Hypothalamus (tissue), 51 donors: ENCODE measurements around the gene PCNX3.

Experiments used
- DNase-seq, 51 donors: peaks; one replicate each; lab custom pipeline; 2025; lab: John Stamatoyannopoulos, UW

PCNX3 gene

DNA sequence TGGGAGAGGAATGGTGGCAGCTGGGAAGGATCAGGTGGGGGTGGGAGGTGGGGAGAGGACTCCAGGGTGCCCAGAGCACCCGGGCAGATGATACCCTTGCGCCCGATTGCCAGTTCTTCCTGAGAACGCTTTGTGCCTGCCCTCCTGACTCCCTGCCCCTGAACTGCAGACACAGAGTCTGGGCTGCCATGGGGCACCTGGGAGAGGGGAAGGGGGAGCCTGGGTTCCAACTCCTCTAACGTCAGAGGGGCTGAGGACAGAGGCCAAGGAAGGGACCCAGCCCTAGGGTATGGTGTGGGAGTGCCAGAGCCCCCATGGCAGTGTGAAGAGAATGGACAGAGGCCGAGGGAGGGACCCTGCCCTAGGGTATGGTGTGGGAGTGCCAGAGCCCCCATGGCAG lies 19.1 kb upstream of the PCNX3 start:
- no peak for DNase-seq

DNA sequence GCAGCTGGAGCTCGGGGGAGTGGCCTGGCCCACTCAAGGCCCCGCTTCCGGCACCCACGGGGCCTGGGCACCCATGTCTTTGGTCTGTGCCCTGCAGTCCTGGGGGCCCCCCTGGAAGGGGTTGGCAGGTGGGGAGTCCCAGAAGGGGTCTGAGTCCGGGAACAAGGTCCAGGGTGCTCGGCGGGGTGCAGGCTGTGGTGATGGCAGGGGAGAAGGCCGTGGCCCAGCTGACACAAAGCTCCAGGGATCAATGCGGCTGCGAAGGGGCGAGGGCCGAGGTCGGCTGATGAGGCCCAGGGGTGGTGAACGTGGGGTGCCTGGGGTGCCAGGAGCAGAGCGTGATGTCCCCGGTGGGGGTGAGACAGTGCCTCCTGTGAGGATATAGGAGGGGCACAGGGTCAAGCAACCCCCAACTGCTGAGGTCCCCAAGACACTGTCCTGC lies 17.3 kb upstream of the PCNX3 start:
- DNase-seq, result no peak

DNA sequence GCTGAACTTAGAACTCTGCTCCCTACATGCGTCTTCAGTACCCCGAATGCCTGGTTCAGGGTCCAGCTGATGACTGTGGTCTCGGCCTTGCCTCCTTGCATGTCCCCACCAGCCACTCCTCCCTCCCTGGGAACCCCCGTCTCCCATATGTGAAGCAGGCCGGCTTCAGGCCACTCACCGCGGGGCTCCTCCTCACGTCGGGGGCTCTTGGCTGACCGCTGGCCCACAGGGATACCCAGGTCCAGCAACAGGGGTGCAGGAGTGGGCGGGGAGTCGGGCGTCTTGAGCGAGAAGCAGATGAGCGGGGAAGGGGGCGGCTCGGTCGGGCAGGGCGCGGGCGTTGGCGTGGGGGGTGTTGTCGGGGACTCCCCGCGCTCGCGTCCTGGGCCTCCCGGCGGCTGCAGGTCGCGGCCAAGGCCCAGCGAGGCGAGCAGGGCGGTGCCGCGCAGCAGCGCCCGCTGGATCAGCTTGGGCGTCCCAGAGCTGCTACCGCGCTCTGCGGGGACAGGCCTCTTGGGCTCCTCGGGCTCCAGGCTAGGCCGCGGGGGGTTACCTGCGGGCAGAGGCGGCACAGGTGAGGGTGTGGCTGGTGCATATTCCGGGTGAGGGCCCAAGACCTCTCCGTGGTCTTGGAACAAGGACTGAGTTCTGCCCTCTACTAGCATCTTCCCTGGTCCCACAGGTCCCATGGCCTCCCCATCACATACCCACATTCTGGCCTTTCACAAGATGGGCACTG lies 16.2 kb upstream of the PCNX3 start:
- no peak for DNase-seq

DNA sequence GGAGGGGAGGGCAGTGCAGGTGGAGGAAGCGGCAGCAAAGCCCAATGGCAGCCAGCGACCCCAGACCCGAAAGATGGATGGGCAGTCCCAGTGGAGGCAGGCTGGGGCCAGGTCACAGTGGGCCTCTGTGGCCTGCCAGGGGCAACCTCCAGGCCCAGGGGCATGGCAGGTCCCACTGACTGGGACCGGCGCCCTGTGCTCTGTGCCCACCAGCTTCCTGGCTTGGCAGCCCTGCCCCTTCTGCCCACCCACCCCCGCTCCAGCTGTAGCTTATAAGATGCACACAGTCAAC lies 15.7 kb upstream of the PCNX3 start:
- no peak for DNase-seq

DNA sequence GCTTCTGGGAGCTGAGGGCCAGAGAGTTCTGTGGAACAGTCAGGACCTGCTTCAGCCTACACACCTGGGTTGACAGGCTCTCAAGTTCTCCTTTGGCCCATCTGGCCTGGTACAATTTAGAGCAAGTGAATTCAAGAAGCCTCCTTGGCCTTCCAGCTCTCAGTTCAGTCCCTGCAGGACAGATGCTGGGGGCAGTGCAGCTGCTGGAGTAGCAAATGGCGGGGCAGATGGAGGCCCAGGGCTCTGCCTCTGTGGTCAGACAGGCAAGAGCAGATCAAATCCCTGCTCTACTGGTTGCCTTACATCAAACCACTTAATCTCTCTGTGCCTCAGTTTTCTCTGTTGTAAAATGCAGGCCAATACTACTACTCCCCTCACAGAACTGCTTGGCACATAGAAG lies 11.3 kb upstream of the PCNX3 start:
- DNase-seq, result no peak

DNA sequence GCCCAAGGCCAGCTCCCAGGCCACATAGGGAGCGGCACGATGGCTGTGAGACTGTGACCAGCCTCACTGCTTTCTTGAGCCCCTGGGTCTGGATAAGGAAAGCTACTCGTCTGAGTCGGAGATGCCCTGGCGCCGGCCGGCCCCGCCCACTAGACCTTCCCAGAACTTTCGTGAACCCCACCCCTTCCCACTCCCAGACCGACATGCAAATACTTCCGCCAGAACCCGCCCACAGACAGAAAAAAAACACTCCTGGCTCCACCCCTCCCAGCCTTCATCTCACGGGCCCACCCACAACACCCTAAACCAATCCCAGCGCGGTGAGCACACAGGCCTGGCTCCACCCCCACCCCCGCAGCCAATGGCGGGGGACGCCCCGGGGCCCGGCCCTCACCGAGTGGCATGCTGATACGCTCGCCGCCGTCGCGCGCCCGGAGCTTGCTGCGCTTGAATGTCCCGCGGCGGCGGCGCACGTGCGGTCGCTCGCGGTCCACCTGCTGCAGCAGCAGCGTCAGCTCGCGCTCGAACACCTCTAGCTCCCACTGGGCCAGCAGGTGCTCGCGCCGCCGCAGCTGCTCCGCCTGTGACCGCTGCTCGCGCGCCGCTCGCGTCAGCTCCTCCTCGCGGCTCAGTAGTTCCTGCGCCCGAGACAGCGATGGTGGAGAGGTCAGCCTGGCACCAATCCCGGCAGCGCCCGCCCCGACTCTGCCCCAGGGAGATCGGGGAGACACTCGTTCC lies 8.5 kb upstream of the PCNX3 start:
- DNase-seq, result peak; percentile 18 to 97 (median 90)

DNA sequence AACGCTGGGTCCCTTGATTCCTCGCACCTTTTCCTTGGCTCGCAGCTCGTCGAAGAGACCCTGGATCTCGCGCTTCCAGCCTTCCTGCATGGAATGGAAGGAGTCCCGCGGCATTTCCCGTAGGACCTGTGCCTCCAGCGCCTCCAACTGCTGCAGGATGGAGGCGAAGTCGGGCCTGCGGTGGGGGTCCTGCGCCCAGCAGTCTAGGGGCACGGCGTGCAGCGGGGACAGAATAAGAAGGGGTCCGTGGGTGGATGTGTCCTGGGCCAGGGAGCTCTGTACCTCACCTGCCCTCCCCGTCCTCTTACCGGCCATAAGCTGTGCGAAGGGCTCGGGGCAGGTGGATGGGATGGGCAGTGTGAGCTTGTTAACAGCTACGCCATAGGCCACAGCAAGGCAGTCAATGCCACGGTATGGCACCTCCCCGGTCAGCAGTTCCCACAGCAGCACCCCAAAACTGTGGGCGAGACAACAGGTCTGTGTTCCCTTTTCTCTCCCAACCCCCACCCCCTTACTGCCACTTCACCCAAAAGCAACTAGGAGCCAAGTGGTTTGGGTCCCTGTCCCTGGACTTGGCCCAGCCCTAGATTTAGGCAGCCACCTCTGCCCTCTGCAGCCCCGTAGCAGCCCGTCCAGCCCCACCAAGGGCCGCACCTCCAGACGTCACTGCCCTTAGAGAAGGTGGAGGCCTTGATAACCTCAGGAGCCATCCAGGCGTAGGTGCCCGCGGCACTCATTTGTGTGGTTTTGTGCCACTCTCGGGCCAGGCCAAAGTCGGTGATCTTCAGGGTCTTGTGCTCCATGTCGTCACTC lies 7.8 kb upstream of the PCNX3 start:
- DNase-seq, result no peak

DNA sequence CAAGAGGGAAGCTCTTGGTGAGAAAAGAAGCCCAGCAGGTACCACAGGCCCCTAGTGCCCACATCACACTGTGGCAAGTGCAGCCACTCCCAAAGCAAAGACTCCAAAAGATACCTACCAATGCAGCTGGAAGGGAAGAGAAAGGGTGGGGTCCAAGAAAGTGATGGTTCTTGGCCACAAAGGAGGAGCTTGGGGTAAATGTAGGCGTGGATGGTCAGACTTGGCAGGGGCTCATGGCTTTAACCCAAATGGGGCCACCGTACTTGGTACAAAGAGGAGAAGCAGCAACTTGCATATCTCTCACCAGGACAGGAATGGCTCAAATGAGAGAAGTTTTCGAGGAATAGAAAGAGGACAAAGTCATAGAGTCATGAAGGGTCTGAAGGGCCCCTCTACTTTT lies 6.3 kb upstream of the PCNX3 start:
- no peak for DNase-seq

DNA sequence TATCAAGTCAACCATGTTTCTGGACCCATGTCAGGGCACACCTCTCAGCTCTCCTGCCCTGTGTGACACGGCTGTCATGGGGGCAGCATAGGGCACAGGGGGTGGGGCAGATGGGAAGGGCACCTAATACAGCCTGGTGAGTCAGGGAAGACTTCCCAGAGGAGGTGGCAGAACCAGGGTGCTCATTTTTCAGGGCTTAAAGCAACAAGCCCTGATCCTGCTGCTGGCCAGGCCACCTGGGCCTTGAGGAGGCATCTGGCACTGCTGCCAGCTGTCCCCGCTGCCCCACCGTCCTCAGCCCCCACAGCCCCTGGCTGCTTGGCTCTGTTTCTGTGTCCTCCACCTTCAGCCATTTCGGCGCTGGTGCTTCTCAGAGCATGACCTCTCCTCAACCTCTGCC lies 5.9 kb upstream of the PCNX3 start:
- no peak for DNase-seq

DNA sequence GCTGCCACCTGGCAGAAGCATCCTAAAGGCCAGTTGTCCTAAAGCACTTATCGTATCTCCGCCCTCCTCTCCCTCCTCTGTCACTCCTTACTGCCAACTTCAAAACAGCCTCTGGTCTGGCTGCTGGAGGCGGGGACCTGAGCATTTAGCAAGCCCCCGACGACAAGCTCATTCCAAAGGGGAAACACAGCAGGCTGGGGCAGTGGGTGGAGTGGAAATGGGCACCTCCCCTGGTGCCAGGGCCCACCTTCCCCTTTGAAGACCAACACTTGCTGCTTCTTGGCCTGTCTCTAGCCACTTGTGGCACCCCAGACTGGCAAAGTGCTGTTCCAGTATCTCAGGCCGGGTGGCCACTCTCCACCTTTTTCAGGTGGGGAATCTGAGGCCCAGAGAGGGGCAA lies 5.2 kb upstream of the PCNX3 start:
- peak in 3 of 51 donors; percentile 32 to 52 (median 33) for DNase-seq

DNA sequence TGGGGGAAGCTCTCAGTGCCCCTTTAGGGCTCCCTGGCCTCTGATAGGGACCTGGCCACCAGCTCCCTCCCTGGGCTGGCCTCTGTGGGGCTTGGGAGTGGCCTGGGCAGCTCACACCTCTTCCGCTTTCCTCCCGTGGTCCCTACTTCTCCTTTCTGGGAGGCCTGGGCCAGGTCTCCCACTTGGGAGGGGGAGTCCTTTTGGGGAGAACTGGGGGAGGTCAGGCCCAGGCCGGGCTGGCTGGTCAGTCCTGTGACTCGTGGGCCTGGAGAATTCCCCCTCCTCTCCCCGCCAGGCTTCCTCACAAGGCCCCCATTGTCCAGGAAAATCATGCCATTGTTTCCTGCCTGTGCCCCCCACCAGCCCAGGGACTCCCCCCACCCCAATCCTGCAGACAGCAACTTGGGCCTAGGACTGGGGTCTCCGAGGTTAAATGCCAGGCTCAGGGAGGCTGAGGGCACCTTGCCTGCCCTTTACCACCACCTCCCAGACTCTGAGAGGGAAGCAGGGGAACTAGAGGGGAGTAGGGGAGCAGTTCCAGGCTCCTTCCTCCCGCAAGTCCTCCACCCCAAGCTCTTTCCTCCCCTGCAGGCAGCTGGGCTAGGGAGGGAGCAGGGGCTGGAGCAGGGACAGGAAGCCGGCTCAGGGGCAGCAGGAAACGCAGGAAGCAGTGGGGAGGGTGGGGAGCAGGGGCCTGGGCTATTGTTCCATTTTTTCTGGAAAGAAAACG lies 4.4 kb upstream of the PCNX3 start:
- DNase-seq, result peak in 48 of 51 donors; percentile 16 to 94 (median 71)

DNA sequence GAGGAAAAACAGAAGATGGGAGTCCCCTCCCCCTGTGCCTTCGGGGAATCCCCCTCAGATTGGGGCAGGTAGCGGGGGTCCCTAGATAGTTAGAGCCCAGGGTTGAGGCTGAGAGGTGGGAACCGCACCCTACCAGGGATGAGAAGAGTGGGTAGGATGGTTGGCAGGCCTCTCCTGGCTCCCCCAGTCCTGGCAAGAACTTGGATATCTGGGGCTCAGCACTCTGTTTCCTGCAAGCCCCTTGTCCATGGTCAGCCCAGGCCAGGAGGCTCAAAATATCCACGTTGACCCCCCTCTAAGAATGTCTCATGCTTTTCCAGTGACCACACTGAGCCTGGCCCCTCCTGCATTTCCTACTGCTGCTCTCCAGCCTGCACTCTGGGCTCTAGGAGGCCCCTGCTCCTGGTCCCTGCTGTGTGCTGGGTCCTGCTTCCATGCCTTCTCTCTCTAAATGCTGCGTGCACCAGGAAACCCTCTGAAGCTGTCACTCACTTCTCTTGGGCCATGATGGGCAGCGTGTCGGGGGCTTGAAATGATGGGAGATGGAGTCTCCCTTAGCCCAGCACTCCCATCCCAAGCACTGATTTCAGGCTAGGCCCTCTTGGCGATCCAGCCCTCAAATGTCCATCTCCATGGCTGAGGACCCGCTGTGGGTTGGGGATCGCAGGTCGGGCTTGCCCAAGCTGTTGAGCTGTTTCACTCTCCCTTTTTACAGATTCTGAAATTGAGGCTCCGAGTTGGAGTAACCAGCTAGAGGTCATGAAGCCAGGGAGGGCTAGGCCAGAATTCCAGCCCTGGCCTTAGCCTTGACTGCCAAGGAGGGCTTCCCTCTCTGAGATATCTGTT lies 3.6 kb upstream of the PCNX3 start:
- no peak for DNase-seq

DNA sequence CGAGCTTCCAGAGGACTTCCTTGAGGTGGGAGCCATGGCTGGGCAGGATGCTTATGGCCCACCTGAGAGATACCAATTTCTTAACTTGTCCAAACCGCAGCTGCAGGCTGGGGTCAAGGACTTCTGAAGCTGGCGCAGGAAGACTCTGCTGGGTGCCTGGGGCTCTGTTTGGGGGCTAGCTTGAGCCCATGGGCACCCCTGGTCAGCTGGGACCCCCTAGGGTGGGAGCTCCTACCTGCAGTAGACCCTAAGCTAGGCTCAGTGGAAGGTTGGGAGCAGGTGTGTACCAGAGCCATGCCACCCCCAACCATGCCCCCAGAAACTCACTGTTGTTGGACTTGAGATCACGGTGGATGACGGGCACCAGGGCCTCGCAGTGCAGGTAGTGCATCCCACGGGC lies 2.9 kb upstream of the PCNX3 start:
- DNase-seq, result no peak

DNA sequence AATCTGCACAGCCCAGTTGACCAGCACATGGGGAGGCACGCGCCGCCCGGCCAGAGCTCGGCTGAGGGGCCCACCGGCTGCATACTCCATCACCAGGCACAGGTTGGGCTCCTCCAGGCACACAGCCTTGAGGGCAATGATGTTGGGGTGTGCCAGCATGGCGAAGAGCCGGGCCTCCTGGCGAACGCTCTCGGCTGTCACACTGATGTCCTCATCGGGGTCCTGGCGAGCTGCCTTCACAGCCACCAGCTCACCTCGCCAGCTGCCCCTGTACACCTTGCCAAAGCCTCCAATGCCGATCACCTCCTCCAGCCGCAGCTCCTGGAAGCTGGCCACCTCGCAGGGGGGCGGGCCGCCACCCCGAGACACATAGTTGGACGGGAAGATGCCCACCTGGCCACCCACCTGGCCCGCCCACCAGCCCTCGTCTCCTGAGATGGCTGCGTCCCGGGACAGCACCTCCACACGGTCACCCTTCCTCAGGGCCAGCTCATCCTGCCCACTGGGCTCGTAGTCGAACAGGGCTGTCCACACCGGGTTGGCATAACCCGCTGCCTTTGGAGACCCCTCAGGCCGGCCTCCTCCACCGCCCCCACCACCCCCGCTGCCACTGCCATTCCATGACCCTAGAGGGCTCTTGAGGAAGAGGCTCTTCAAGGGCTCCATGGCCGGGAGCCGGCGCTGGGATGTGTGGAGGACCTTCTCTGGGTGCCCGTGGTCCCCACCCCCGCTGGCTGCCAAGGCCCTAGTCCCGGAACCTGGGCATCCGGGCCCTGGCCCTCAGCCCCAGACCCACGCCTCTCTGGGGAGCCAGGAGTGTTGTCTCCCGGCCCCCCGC lies 2.3 kb upstream of the PCNX3 start:
- DNase-seq, result peak in 9 of 51 donors; percentile 29 to 56 (median 37)

DNA sequence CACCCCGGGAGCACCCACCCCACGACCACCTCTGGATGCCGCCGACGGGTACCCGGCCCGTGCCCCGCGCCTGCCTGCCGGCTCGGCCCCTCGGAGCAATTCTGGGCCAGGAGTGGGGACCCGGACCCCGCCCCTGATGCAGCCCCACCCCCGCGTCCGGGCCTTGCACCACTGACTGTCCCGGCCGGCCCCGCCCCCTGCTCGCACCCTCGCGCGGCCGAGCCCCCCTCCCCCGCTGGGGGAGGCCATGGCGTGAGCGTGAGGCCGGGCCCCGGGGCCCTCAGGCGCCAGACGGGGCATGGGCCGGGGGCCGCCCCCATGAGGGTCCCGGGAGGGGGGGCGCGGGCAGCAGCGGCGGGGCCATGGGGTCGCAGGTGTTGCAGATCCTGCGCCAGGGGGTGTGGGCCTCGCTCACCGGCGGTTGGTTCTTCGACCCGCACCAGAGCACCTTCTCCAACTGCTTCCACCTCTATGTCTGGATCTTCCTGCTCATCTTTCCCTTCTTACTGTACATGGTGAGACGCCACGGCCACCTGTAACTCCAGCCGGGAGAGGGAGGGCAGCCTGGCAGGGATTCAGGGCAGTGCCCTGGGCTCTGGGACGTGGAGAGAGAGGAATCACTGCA lies 486 bp downstream of the PCNX3 start:
- DNase-seq, result peak in 3 of 51 donors; percentile 44 to 59 (median 57)

DNA sequence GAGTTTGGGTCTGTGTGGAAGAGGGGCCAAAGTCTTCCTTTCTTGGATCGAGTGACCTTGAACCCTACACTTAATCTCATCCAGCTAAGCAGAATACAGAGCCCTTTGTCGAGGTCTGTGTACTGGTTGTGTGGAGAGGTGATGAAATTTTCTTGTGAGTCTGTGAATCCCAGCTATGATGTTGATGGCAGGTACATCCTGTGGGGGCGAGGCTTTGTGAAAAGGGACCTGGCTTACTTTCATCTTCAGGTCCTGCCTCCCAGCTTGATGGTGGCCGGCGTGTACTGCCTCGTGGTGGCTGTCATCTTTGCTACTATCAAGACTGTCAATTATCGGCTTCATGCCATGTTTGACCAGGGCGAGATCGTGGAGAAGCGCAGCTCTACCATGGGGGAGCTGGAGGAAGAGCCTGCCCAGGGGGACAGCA lies 1.0 kb downstream of the PCNX3 start:
- no peak for DNase-seq

DNA sequence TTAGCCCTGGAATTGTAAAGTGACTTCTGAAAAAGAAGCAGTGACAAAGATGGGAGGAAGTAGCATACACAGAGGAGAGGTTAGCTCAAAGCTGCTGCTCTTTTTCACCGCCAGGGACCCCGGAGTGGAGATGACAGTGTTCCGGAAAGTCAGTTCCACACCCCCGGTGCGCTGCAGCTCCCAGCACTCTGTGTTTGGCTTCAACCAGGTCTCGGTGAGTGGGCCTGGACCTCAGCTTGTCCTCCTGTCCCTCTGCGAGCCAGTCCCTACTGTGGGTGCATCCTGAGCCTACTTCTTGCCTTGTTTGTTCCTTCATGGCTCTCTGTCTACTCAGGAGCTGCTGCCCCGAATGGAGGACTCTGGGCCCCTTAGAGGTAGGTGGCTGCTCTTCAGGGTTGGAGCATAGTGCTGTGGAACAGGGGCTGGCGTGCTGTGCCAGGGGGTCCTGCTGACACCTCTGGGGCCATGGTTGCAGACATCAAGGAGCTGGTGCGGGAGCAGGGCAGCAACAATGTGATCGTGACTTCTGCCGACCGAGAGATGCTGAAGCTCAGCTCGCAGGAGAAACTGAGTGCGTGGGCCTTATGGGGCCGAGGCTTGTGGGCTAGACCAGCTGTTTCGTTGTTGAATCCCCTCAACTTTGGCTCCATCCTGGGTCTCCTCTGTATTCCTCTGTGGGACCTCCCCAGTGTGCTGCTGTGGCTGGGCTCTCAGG lies 1.7 kb downstream of the PCNX3 start:
- DNase-seq, result no peak
